ENCODE data around the gene RASGRP3. TPM values are rescaled to one million over a fixed set of nuclear protein-coding genes. Genes with fewer than 3 reads are reported as not detected.

RASGRP3 gene
- total RNA-seq, 5 donors from 2014 or later (not counting 1 experiment from before 2014, with no cell fraction given): 2.7 to 7.0 (median 4.4) TPM

DNA sequence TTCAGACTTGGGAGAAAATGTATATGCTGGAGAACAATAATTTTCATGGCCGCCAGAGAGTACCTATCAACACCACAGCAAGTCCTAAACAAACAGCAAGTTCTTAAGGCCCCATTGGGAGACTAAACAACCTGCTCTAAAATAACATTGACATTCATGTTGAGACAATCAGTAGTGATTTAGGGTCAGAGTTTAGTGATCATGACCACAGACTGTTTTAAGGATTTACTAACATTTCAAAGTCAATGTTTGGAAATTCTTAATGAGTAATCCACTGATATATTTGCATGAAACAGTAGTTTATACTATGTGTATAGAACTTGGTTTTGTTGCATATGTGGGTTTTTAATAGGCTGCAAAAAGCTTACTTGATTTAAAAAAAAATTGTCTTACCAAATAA lies 34.7 kb downstream of the RASGRP3 start:
- Mint-ChIP-seq H3K4me3 (no peak overlapping the region), H3K9me3 (no peaks in the 10 kb centered on the region), H3K27me3 (no peaks in the 10 kb centered on the region), H3K27ac (no peak overlapping the region), H3K4me1 (no peaks in the 10 kb centered on the region), H3K36me3 (peaks cover 9% of the 10 kb centered on the region)
- no CpG with 5 or more reads among the region's 1 CpG for WGBS (ENCODE audit: insufficient coverage)
- DNase-seq (no peak), ATAC-seq (replicated peaks in 1 of 4) (no peak)
- Histone ChIP-seq H3K4me1 (ENCODE audit: control insufficient read depth in 1 of 2, extremely low read depth in 1 of 2, insufficient read depth in 2 of 2, low read length in 2 of 2) (no peaks in the 10 kb centered on the region), H3K4me3 (ENCODE audit: control insufficient read depth in 1 of 2, extremely low read depth in 1 of 2, low read length in 1 of 2) (no peak overlapping the region), H3K9me3 (no peaks in the 10 kb centered on the region), H3K27ac (ENCODE audit: low read length) (no peak overlapping the region), H3K27me3 (replicated peaks in 1 of 2; ENCODE audit: control insufficient read depth in 2 of 2, extremely low read depth in 1 of 2, insufficient read depth in 2 of 2, low read length in 1 of 2) (no peaks in the 10 kb centered on the region), H3K36me3 (ENCODE audit: control insufficient read depth in 2 of 2, extremely low read depth in 1 of 2, insufficient read depth in 1 of 2, low read length in 1 of 2) (no peaks in the 10 kb centered on the region)
- ChIA-PET CTCF (interaction anchor here in 1 of 2 donors (0.6 kb wide), 1 partner anchor 110 kb away, joined by 6 read pairs; no protein-coding TSS in a partner anchor), POLR2A (no interaction called here)

- POLR2A ChIA-PET: no interaction called here
Measured at GRCh38 chr2:33512112-33512511, 35.7 kb downstream of the RASGRP3 start.

DNA sequence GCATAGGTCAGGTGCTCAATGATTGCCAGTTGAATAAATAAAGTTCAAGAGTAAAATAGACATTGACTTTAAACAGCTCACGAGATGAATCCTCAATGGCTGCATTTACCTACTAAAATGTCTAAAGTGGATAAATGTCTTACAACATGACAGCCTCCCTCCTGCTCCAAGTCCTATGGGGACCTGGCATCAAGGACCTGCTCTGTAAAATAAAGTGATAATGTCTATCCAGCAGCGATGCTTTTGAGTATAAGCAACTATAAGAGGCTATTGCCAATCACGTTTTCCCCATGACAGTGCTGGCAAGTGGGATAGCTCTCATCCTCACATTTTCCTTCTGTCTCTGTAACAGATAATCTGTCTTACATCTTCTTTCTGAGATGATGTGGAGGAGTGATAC lies 37.0 kb downstream of the RASGRP3 start:
- H3K36me3 Mint-ChIP-seq: peaks cover 15% of the 10 kb centered on the region
- H3K27me3 Mint-ChIP-seq: no peaks in the 10 kb centered on the region
- ATAC-seq (replicated peaks in 1 of 4) (no peak), DNase-seq (no peak)
- ChIA-PET POLR2A (no interaction called here), CTCF (no interaction called here)
- H3K9me3 Mint-ChIP-seq: no peaks in the 10 kb centered on the region
- Histone ChIP-seq H3K9me3 (no peaks in the 10 kb centered on the region), H3K27me3 (replicated peaks in 1 of 2; ENCODE audit: control insufficient read depth in 2 of 2, extremely low read depth in 1 of 2, insufficient read depth in 2 of 2, low read length in 1 of 2) (no peaks in the 10 kb centered on the region), H3K4me1 (ENCODE audit: control insufficient read depth in 1 of 2, extremely low read depth in 1 of 2, insufficient read depth in 2 of 2, low read length in 2 of 2) (no peaks in the 10 kb centered on the region), H3K4me3 (ENCODE audit: control insufficient read depth in 1 of 2, extremely low read depth in 1 of 2, low read length in 1 of 2) (no peak overlapping the region), H3K36me3 (ENCODE audit: control insufficient read depth in 2 of 2, extremely low read depth in 1 of 2, insufficient read depth in 1 of 2, low read length in 1 of 2) (no peaks in the 10 kb centered on the region), H3K27ac (ENCODE audit: low read length) (no peak overlapping the region)
- WGBS (ENCODE audit: insufficient coverage): no CpG with 5 or more reads among the region's 3 CpGs
- H3K27ac Mint-ChIP-seq: no peak overlapping the region
- no peak overlapping the region for H3K4me3 Mint-ChIP-seq
- no peaks in the 10 kb centered on the region for H3K4me1 Mint-ChIP-seq

More at GRCh38 chr2:33512112-33512511, 35.7 kb downstream of the RASGRP3 start:
- H3K4me1 Mint-ChIP-seq: no peaks in the 10 kb centered on the region
- no peaks in the 10 kb centered on the region for H3K27me3 Mint-ChIP-seq
- Histone ChIP-seq H3K4me3 (ENCODE audit: control insufficient read depth in 1 of 2, extremely low read depth in 1 of 2, low read length in 1 of 2) (no peak overlapping the region), H3K36me3 (ENCODE audit: control insufficient read depth in 2 of 2, extremely low read depth in 1 of 2, insufficient read depth in 1 of 2, low read length in 1 of 2) (no peaks in the 10 kb centered on the region), H3K27me3 (replicated peaks in 1 of 2; ENCODE audit: control insufficient read depth in 2 of 2, extremely low read depth in 1 of 2, insufficient read depth in 2 of 2, low read length in 1 of 2) (no peaks in the 10 kb centered on the region), H3K27ac (ENCODE audit: low read length) (no peak overlapping the region), H3K9me3 (no peaks in the 10 kb centered on the region), H3K4me1 (ENCODE audit: control insufficient read depth in 1 of 2, extremely low read depth in 1 of 2, insufficient read depth in 2 of 2, low read length in 2 of 2) (no peaks in the 10 kb centered on the region)
- H3K4me3 Mint-ChIP-seq: no peak overlapping the region
- H3K9me3 Mint-ChIP-seq: no peaks in the 10 kb centered on the region
- H3K36me3 Mint-ChIP-seq: peaks cover 17% of the 10 kb centered on the region
- WGBS (ENCODE audit: insufficient coverage): 71% methylated on average over 1 of the region's 5 CpGs
- DNase-seq: no peak
- no peak overlapping the region for H3K27ac Mint-ChIP-seq
- ATAC-seq (replicated peaks in 1 of 4): no peak
- CTCF ChIA-PET: no interaction called here

DNA sequence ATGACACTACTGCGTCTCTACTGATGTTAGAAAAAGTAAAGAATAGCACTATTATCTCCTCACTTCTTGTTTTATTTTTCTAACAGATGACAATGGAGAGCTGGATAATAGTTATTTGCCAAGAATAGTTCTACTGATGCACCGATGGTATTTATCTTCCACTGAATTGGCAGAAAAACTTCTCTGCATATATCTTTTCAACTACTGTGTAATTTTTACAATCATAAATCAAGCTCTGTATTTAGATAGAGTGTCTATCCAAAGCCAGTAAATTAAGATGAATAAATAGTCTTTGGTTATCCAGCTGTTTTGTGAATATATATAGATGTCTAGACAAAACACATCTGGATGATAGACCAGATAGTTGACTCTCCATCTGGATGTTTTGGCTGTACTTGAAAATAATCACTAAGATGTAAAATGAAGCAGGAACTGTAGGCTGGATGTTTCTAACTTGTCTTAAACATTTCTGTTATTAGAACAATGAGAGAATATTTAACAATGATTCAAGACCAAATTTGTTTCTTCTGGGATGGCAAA lies 40.1 kb downstream of the RASGRP3 start:
- ChIA-PET POLR2A (no interaction called here), CTCF (no interaction called here)
- DNase-seq: no peak
- no peak for ATAC-seq (replicated peaks in 1 of 4)
- H3K9me3 ChIP-seq: no peaks in the 10 kb centered on the region
- WGBS (ENCODE audit: insufficient coverage): no CpG with 5 or more reads among the region's 2 CpGs
- no peaks in the 10 kb centered on the region for H3K36me3 ChIP-seq (ENCODE audit: control insufficient read depth in 2 of 2, extremely low read depth in 1 of 2, insufficient read depth in 1 of 2, low read length in 1 of 2)
- Mint-ChIP-seq H3K9me3 (no peaks in the 10 kb centered on the region), H3K4me3 (no peak overlapping the region), H3K36me3 (peaks cover 21% of the 10 kb centered on the region), H3K27me3 (no peaks in the 10 kb centered on the region), H3K27ac (no peak overlapping the region), H3K4me1 (no peaks in the 10 kb centered on the region)
- no peaks in the 10 kb centered on the region for H3K4me1 ChIP-seq (ENCODE audit: control insufficient read depth in 1 of 2, extremely low read depth in 1 of 2, insufficient read depth in 2 of 2, low read length in 2 of 2)
- no peak overlapping the region for H3K4me3 ChIP-seq (ENCODE audit: control insufficient read depth in 1 of 2, extremely low read depth in 1 of 2, low read length in 1 of 2)
- no peak overlapping the region for H3K27ac ChIP-seq (ENCODE audit: low read length)
- no peaks in the 10 kb centered on the region for H3K27me3 ChIP-seq (replicated peaks in 1 of 2; ENCODE audit: control insufficient read depth in 2 of 2, extremely low read depth in 1 of 2, insufficient read depth in 2 of 2, low read length in 1 of 2)

DNA sequence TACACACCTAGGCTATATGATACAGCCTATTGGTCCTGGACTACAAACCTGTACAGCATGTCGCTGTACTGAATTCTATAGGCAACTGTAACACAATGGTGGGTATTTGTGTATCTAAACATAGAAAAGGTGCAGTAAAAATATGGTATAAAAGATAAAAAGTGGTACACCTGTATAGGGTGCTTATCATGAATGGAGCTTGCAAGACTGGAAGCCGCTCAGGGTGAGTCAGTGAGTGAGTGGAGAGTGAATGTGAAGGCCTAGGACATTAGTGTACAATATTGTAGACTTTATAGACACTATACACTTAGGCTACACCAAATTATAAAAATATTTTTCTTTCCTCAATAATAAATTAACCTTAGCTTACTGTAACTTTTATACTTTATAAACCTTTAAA lies 41.8 kb downstream of the RASGRP3 start:
- H3K27me3 Mint-ChIP-seq: no peaks in the 10 kb centered on the region
- no peak overlapping the region for H3K4me3 ChIP-seq (ENCODE audit: control insufficient read depth in 1 of 2, extremely low read depth in 1 of 2, low read length in 1 of 2)
- no peak overlapping the region for H3K27ac ChIP-seq (ENCODE audit: low read length)
- no peaks in the 10 kb centered on the region for H3K9me3 ChIP-seq
- CTCF ChIA-PET: no interaction called here
- H3K9me3 Mint-ChIP-seq: no peaks in the 10 kb centered on the region
- ATAC-seq (replicated peaks in 1 of 4) (no peak), DNase-seq (no peak)
- H3K4me1 ChIP-seq (ENCODE audit: control insufficient read depth in 1 of 2, extremely low read depth in 1 of 2, insufficient read depth in 2 of 2, low read length in 2 of 2): no peaks in the 10 kb centered on the region
- H3K27me3 ChIP-seq (replicated peaks in 1 of 2; ENCODE audit: control insufficient read depth in 2 of 2, extremely low read depth in 1 of 2, insufficient read depth in 2 of 2, low read length in 1 of 2): no peaks in the 10 kb centered on the region
- 88% methylated on average over 1 of the region's 2 CpGs for WGBS (ENCODE audit: insufficient coverage)
- no peaks in the 10 kb centered on the region for H3K4me1 Mint-ChIP-seq
- no peak overlapping the region for H3K4me3 Mint-ChIP-seq
- POLR2A ChIA-PET: no interaction called here
- no peaks in the 10 kb centered on the region for H3K36me3 ChIP-seq (ENCODE audit: control insufficient read depth in 2 of 2, extremely low read depth in 1 of 2, insufficient read depth in 1 of 2, low read length in 1 of 2)
- H3K36me3 Mint-ChIP-seq: peaks cover 30% of the 10 kb centered on the region
- H3K27ac Mint-ChIP-seq: no peak overlapping the region

- H3K9me3 ChIP-seq: no peaks in the 10 kb centered on the region
- no peaks in the 10 kb centered on the region for H3K9me3 Mint-ChIP-seq
- no peaks in the 10 kb centered on the region for H3K4me1 Mint-ChIP-seq
- H3K36me3 Mint-ChIP-seq: peaks cover 30% of the 10 kb centered on the region
- ATAC-seq (replicated peaks in 1 of 4) (no peak), DNase-seq (no peak)
- H3K27ac Mint-ChIP-seq: no peak overlapping the region
- POLR2A ChIA-PET: no interaction called here
- CTCF ChIA-PET: no interaction called here
- no peaks in the 10 kb centered on the region for H3K4me1 ChIP-seq (ENCODE audit: control insufficient read depth in 1 of 2, extremely low read depth in 1 of 2, insufficient read depth in 2 of 2, low read length in 2 of 2)
- no peaks in the 10 kb centered on the region for H3K27me3 Mint-ChIP-seq
- H3K27me3 ChIP-seq (replicated peaks in 1 of 2; ENCODE audit: control insufficient read depth in 2 of 2, extremely low read depth in 1 of 2, insufficient read depth in 2 of 2, low read length in 1 of 2): no peaks in the 10 kb centered on the region
- H3K4me3 ChIP-seq (ENCODE audit: control insufficient read depth in 1 of 2, extremely low read depth in 1 of 2, low read length in 1 of 2): no peak overlapping the region
- no CpG with 5 or more reads among the region's 1 CpG for WGBS (ENCODE audit: insufficient coverage)
- H3K27ac ChIP-seq (ENCODE audit: low read length): no peak overlapping the region
- H3K4me3 Mint-ChIP-seq: no peak overlapping the region
- no peaks in the 10 kb centered on the region for H3K36me3 ChIP-seq (ENCODE audit: control insufficient read depth in 2 of 2, extremely low read depth in 1 of 2, insufficient read depth in 1 of 2, low read length in 1 of 2)
Measured at GRCh38 chr2:33518929-33519328, 42.5 kb downstream of the RASGRP3 start.

- ChIA-PET CTCF (no interaction called here), POLR2A (no interaction called here)
- no peak for DNase-seq
- Mint-ChIP-seq H3K27ac (no peak overlapping the region), H3K27me3 (no peaks in the 10 kb centered on the region), H3K4me1 (peaks cover 0 to 6% (median 5%) of the 10 kb centered on the region in 3 donors), H3K9me3 (no peaks in the 10 kb centered on the region), H3K4me3 (no peak overlapping the region), H3K36me3 (peaks cover 22% of the 10 kb centered on the region)
- no peaks in the 10 kb centered on the region for H3K36me3 ChIP-seq (ENCODE audit: control insufficient read depth in 2 of 2, extremely low read depth in 1 of 2, insufficient read depth in 1 of 2, low read length in 1 of 2)
- no peak for ATAC-seq (replicated peaks in 1 of 4)
- H3K4me3 ChIP-seq (ENCODE audit: control insufficient read depth in 1 of 2, extremely low read depth in 1 of 2, low read length in 1 of 2): no peak overlapping the region
- no peaks in the 10 kb centered on the region for H3K9me3 ChIP-seq
- no peaks in the 10 kb centered on the region for H3K27me3 ChIP-seq (replicated peaks in 1 of 2; ENCODE audit: control insufficient read depth in 2 of 2, extremely low read depth in 1 of 2, insufficient read depth in 2 of 2, low read length in 1 of 2)
- no peak overlapping the region for H3K27ac ChIP-seq (ENCODE audit: low read length)
- no peaks in the 10 kb centered on the region for H3K4me1 ChIP-seq (ENCODE audit: control insufficient read depth in 1 of 2, extremely low read depth in 1 of 2, insufficient read depth in 2 of 2, low read length in 2 of 2)
- no CpG with 5 or more reads among the region's 1 CpG for WGBS (ENCODE audit: insufficient coverage)
Measured at GRCh38 chr2:33521791-33522281, 45.4 kb downstream of the RASGRP3 start.

Data from T-cell (primary cell).